DOHH2 (cell line): Measurements from ENCODE around the gene GSTA5.
"Not testable (repeated sequence)": the region's sequence is repeated elsewhere in the genome, so short reads cannot be mapped to it uniquely, and the experiment has no call there.

ENCODE experiments used
- H3F3A ChIP-seq: fragments of 200-600 bp; sonication (generic), shearing (Covaris generic); 2 replicates; pipeline ENCODE4 v1.6.0; 2016; ENCODE audit warnings: antibody characterized with exemption, mild to moderate bottlenecking; ENCODE audit not compliant: control insufficient read depth, insufficient read depth
- H3K27ac ChIP-seq: fragments of 200-600 bp; sonication (generic); 2 replicates; pipeline ENCODE4 v1.5.1; 2014; ENCODE audit warnings: low read depth, mild to moderate bottlenecking, low read length, moderate library complexity
- H3K27me3 ChIP-seq: fragments of 200-600 bp; sonication (generic); 2 replicates; pipeline ENCODE4 v1.6.1; 2014; ENCODE audit warnings: mild to moderate bottlenecking, low read length, mixed read lengths; ENCODE audit not compliant: control insufficient read depth
- H3K36me3 ChIP-seq: fragments of 200-600 bp; sonication (generic); 2 replicates; pipeline ENCODE4 v1.6.1; 2014; ENCODE audit warnings: mild to moderate bottlenecking, low read length, moderate library complexity, mixed read lengths; ENCODE audit not compliant: control insufficient read depth
- H3K4me1 ChIP-seq: fragments of 200-600 bp; sonication (generic); 2 replicates; pipeline ENCODE4 v1.6.1; 2014; ENCODE audit warnings: mild to moderate bottlenecking, low read length, mixed read lengths; ENCODE audit not compliant: control insufficient read depth
- H3K4me2 ChIP-seq: fragments of 200-600 bp; sonication (generic); 2 replicates; pipeline ENCODE4 v1.6.0; 2014; ENCODE audit warnings: mild to moderate bottlenecking, low read length, moderate library complexity
- H3K4me3 ChIP-seq: fragments of 200-600 bp; sonication (generic); 2 replicates; pipeline ENCODE4 v1.5.1; 2014; ENCODE audit warnings: mild to moderate bottlenecking, low read length, mixed read lengths
- H3K79me2 ChIP-seq: fragments of 200-600 bp; sonication (generic); 2 replicates; pipeline ENCODE4 v1.6.1; 2014; ENCODE audit warnings: mild to moderate bottlenecking, low read length, mixed read lengths; ENCODE audit not compliant: control insufficient read depth
- H3K9me2 ChIP-seq: fragments of 200-600 bp; sonication (generic); replicated peaks from 2 replicates; pipeline ENCODE4 v1.6.1; 2014; ENCODE audit warnings: mild to moderate bottlenecking, low read length, mixed read lengths; ENCODE audit not compliant: control insufficient read depth
- H3K9me3 ChIP-seq: fragments of 200-600 bp; sonication (generic); 2 replicates; pipeline ENCODE4 v1.6.1; 2014; ENCODE audit warnings: antibody characterized with exemption, low read length, mixed read lengths; ENCODE audit not compliant: control insufficient read depth, insufficient read depth
- H4K20me1 ChIP-seq: fragments of 200-600 bp; sonication (generic); 2 replicates; pipeline ENCODE4 v1.6.0; 2014; ENCODE audit warnings: low read depth, mild to moderate bottlenecking, antibody characterized with exemption, low read length, moderate library complexity; ENCODE audit not compliant: control insufficient read depth, insufficient read depth
- EZH2phosphoT487 ChIP-seq: fragments of 200-600 bp; sonication (generic); IDR thresholded peaks from 2 replicates; pipeline ENCODE4 v1.6.1; 2017; ENCODE audit warnings: borderline replicate concordance, mild to moderate bottlenecking, antibody characterized with exemption, low read length, moderate library complexity, mixed read lengths
- TF ChIP-seq, protein P1 (sequence below): fragments of 200-600 bp; sonication (generic); IDR thresholded peaks from one replicate; pipeline ENCODE4 v1.5.1; 2014; ENCODE audit warnings: antibody characterized with exemption, mild to moderate bottlenecking, low read depth, low read length; ENCODE audit not compliant: poor library complexity, severe bottlenecking

The GSTA5 gene

DNA sequence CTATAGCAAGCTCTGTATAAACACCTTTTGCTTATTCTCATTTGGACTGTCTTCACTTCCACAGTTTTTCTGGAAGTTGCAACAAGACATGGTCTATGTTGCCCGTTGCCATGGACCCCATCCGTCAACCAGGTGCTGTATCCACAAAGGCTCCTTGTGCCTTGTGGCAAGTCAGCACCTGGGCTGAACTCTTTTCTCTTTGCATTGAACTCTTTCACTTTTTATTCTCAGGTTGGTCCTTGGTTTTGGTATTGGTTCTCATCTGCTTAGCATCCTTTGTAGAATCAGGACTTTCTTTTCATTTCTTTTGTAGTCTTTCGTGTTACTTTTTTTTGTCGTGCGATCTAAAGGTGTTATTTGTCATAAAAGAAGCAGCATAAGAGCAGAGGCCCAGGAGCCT is 32.0 kb downstream of the GSTA5 start:
- Histone ChIP-seq H3K9me3 (no peaks in the 10 kb centered on the region), H3K27me3 (no peaks in the 10 kb centered on the region), H3K36me3 (no peaks in the 10 kb centered on the region), H3K4me3 (no peak overlapping the region), H4K20me1 (no peaks in the 10 kb centered on the region), H3K79me2 (no peaks in the 10 kb centered on the region), H3F3A (no peaks in the 10 kb centered on the region), H3K4me2 (no peak overlapping the region), H3K27ac (no peak overlapping the region), H3K4me1 (no peaks in the 10 kb centered on the region), H3K9me2 (no peaks in the 10 kb centered on the region)
- TF ChIP-seq, protein P1, sequence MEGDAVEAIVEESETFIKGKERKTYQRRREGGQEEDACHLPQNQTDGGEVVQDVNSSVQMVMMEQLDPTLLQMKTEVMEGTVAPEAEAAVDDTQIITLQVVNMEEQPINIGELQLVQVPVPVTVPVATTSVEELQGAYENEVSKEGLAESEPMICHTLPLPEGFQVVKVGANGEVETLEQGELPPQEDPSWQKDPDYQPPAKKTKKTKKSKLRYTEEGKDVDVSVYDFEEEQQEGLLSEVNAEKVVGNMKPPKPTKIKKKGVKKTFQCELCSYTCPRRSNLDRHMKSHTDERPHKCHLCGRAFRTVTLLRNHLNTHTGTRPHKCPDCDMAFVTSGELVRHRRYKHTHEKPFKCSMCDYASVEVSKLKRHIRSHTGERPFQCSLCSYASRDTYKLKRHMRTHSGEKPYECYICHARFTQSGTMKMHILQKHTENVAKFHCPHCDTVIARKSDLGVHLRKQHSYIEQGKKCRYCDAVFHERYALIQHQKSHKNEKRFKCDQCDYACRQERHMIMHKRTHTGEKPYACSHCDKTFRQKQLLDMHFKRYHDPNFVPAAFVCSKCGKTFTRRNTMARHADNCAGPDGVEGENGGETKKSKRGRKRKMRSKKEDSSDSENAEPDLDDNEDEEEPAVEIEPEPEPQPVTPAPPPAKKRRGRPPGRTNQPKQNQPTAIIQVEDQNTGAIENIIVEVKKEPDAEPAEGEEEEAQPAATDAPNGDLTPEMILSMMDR, result no peak
- TF ChIP-seq EZH2phosphoT487, result no peak

DNA sequence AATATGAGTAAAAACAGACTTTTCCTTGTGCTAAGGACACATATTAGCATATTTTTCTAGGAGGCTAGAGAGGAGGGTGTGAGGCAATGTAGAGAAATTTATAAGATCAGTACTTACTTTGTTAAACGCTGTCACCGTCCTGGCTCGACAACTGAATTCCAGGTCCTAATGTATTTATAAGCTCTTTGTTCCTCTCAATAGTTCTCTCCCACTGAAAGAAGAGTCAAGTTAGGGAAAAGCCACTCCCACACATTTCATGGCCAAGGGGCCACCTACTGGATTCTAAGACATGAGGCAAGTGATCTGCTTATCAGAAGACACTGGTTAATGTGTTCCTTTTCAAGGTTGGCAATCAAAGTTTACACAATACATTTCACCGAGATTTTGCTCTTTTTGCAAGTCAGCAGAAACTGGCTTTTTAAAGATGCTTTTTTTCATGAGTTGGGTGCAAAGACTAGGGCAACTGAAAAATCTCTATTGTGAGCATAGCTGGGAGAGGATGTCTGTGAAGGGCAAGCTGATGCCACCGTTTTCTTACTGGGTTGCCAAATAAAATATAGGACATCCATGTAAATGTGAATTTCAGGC is 36.9 kb downstream of the GSTA5 start, which contains the start of gene GSTA1:
Gene GSTA1 (minus strand): TSS at position 149 of the 588 bp plus-strand sequence. CDS start 4,549 bp downstream, outside the sequence.
- not testable (repeated sequence) for H3K27me3 ChIP-seq, H3K9me2 ChIP-seq, H3K27ac ChIP-seq, H4K20me1 ChIP-seq, H3K9me3 ChIP-seq, H3F3A ChIP-seq, H3K4me3 ChIP-seq, H3K4me2 ChIP-seq, H3K36me3 ChIP-seq, H3K4me1 ChIP-seq, H3K79me2 ChIP-seq

DNA sequence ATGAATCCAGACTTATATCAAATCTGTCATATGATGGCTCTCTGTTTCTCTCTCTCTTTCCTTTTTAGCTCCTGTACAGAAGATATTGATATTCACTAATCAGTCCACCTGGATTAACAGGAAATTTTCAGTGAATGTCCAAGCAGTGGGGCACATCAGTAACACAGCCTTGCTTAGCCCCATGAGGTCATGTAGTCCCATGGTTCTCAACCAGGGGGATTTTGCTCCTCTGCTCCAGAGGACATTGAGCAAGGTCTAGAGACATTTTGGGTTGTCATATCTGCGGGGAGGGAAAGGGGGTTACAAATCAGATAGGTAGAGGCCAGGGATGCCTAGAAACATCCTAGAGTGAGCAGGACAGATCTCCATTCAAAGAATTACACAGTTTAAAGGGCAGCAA is 37.8 kb downstream of the GSTA5 start:
- Histone ChIP-seq H3K36me3 (no peaks in the 10 kb centered on the region), H4K20me1 (no peaks in the 10 kb centered on the region), H3K9me3 (no peaks in the 10 kb centered on the region), H3F3A (no peaks in the 10 kb centered on the region), H3K4me2 (no peak overlapping the region), H3K9me2 (no peaks in the 10 kb centered on the region), H3K27ac (no peak overlapping the region), H3K27me3 (no peaks in the 10 kb centered on the region), H3K4me3 (no peak overlapping the region), H3K4me1 (no peaks in the 10 kb centered on the region), H3K79me2 (no peaks in the 10 kb centered on the region)
- TF ChIP-seq, protein P1, result no peak
- no peak for TF ChIP-seq EZH2phosphoT487

DNA sequence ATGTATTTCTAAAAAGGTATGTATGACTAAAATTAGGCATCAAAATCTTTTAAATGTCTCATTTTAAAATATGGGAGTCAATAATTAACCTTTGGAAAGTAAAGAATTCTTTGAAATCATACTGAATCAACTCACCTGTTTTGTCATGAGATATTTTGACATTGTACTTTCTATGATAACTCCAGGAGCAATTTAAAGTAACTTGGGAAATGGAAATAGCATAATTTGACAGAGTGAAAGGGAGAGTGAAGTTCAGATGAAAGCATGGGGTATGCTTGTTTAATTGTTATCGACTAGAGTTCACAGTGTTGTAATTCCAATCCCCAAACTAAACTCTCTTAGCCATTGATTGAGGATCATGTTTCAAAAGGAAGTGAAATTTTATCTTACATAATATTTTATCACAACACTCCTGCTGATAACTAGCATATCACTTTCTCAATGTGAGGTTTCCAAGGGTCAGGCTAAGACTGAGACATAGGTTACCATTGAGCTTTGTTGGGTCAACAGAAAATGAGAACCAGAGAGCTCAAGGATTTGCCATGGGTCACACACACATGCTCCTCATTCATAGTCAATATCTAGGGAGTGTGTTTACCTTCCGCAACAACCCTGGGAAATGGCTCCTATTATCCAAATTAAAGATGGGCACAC is 39.3 kb downstream of the GSTA5 start:
- Histone ChIP-seq H3K27ac (no peak overlapping the region), H4K20me1 (no peaks in the 10 kb centered on the region), H3K9me2 (no peaks in the 10 kb centered on the region), H3K9me3 (no peaks in the 10 kb centered on the region), H3K79me2 (no peaks in the 10 kb centered on the region), H3K27me3 (no peaks in the 10 kb centered on the region), H3K4me3 (no peak overlapping the region), H3K36me3 (no peaks in the 10 kb centered on the region), H3F3A (no peaks in the 10 kb centered on the region), H3K4me1 (no peaks in the 10 kb centered on the region), H3K4me2 (no peak overlapping the region)
- TF ChIP-seq, protein P1, result no peak
- TF ChIP-seq EZH2phosphoT487, result no peak

DNA sequence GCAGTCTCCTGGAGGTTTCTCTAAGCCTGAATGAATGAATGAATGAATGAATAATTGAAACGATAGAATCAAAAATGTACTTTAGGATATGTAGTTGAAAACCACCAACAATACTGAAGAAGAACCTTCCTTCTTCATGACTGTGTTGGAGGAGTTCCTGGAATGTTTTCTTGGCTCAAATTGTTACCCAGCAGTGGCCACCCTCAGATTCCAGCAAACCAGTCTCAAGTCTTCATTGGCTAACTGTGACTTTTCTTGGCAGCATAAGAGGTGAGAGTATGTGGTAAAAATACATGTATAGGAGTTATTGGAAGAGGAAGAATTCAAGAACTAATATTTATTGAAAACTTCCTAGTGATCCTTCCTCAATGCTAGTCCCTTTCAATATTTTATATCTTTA is 41.3 kb downstream of the GSTA5 start:
- H3K9me3 ChIP-seq, H3K79me2 ChIP-seq, H3K4me2 ChIP-seq, H3F3A ChIP-seq, H3K27ac ChIP-seq, H3K9me2 ChIP-seq, H3K4me3 ChIP-seq, H3K4me1 ChIP-seq, H3K36me3 ChIP-seq, H3K27me3 ChIP-seq, H4K20me1 ChIP-seq: not testable (repeated sequence)

DNA sequence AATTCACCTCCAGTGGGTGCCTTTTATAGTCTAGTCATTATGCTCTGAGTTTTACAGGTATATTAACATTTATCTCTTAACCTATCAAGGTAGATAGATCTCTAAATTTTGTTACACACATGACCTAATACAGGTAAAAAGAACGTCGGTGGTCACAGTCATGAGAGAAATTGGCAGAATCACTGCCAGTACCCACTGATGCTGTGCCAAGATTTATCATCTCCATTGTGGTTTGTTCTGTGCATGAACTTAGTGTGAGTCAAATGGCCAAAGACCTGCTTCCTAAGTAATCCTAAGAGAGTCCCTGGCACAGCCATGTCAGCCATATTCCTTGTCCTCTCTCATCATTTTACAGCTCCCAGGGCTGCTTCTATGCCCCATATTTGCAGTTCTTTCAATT is 46.2 kb downstream of the GSTA5 start:
- H3K9me2 ChIP-seq, H3K4me1 ChIP-seq, H3K9me3 ChIP-seq, H3K4me2 ChIP-seq, H4K20me1 ChIP-seq, H3K4me3 ChIP-seq, H3F3A ChIP-seq, H3K79me2 ChIP-seq, H3K27me3 ChIP-seq, H3K27ac ChIP-seq, H3K36me3 ChIP-seq: not testable (repeated sequence)
